Testis (tissue), 2 donors: Measurements from ENCODE around the gene CCNY.

ENCODE experiments used
- CTCF ChIP-seq, 3 experiments: fragments of 450-650 bp in 2 of 3; fragments of 200-600 bp in 1 of 3; sonication (generic) in 1 of 3; IDR thresholded peaks; one replicate each; pipeline ENCODE4 v1.5.1; 2016 to 2019; ENCODE audit warnings: antibody characterized with exemption in 3 of 3, mild to moderate bottlenecking in 2 of 3, moderate library complexity in 1 of 3
- POLR2A ChIP-seq: fragments of 450-650 bp; IDR thresholded peaks from one replicate; pipeline ENCODE4 v1.6.1; 2017; ENCODE audit warnings: antibody characterized with exemption, mild to moderate bottlenecking, moderate library complexity

DNA sequence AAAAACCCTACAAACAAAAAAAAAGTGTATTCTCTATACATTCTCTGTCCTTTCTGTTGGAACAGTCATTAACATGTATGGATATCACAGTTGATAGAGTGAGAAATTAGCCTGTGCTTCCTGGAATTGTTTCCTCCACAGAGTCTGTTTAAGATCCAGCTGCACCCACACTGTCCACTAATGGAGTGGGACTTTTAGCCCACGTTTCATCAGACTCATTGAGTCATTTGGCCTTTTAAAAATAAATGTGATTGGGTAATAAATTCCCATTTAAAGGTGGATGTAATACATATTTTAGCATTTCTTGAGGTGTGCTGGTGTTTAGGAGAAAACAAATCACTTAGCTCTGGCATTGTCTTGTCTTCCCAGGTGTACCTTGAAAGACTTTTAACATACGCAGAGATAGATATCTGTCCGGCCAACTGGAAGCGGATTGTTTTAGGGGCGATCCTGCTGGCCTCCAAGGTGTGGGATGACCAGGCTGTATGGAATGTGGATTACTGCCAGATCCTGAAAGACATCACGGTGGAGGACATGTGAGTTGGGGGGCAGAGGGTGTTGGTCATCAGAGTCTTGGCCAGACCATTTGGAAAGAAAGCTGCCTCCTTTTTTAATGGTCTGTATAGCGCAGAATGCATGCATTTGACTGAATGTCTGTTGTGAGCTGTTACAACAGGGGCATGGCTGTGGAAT, 216.5 kb downstream of the CCNY start:
- TF ChIP-seq CTCF (IDR thresholded peaks at IDR 0.05): no peak
- no peak for TF ChIP-seq POLR2A
